SW 1271 (cell line): ENCODE data around the gene ANKRD45.
"Not testable (repeated sequence)": the region's sequence is repeated elsewhere in the genome, so short reads cannot be mapped to it uniquely, and the experiment has no call there.

Source experiments
- DNase-seq, 2 experiments: peaks; one replicate each; lab custom pipeline; 2025; lab: John Stamatoyannopoulos, UW

Gene ANKRD45

DNA sequence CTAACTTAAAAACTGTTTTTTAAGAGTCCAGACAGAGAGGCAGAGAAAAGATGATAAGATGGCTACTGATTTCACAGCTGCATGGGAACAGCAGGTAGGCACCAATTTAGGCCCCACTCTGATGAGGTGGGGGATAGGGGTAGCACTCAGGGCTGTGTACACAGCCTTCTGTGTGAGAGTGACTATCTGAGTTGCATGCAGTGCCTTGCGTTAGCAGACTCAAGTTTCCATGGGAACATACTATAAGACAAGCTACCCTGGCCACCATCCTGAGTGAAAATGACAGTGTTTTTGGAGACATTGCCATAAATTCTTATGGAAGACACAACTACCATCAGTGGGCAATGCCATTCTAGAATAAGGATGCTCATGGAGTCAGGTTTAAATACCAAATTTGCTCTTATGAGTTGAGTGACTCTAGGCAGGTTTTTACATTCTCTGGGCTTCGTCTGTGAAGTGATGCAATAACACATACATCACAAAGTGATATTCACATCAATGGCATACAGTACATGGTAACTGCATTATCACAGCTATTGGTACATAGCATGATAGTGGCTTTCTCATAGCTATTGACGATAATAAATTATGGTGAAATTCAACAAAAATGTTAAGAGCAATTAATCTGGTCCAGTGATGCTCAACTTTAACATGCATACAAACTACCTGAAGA lies 97.3 kb downstream of the ANKRD45 start:
- no peak for DNase-seq

- no peak for DNase-seq
Observed at GRCh38 chr1:173570370-173571007, 99.2 kb downstream of the ANKRD45 start.

DNA sequence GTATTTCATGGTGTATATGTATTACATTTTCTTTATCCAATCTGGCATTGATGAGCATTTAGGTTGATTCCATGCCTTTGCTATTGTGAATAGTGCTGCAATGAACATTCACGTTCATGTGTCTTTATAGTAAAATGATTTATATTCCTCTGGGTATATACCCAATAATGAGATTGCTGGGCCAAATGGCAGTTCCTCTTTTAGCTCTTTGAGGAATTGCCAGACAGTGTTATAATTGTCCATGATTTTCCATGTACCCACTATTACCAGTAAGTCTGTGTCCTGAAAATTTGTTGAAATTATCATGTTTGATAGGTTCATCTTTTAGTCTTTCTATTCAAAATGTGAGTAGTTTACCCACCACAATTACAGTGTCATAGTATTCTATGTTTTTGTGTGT lies 101.2 kb downstream of the ANKRD45 start:
- DNase-seq = no peak

DNA sequence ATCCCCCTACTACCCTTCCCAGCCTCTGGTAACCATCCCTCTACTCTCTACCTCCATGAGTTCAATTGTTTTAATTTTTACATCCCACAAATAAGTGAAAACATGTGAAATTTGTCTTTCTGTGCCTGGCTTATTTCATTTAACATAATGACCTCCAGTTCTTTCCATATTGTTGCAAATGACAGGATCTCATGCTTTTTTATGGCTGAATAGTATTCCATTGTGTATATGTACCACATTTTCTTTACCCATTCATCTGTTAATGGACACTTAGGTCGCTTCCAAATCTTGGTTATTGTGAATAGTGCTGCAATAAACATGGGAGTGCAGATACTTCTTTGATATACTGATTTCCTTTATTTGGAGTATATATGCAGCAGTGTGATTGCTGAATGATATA lies 105.8 kb downstream of the ANKRD45 start:
- not testable (repeated sequence) for DNase-seq

DNA sequence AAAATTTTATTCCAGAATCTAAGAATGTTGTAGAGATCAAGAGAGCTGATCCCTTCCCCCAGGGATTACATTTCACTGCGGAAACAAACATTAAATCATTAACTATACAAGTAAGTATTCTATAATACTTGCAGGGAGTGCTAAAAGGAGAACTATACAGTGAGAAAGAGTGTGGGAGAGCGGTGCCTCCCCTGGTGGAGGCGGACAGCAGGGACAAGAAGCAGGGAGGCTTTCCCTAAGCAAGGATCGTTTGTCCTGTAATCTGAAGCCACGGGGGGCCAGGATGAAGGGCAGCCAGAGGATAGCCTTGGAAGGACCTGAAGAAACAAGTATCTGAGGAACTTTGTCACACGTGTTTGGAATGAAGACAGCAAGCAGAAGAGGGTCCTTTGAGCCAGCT lies 106.8 kb downstream of the ANKRD45 start:
- DNase-seq = no peak

GRCh38 chr1:173561263-173561662 lies 108.4 kb downstream of the ANKRD45 start:
- no peak for DNase-seq

DNA sequence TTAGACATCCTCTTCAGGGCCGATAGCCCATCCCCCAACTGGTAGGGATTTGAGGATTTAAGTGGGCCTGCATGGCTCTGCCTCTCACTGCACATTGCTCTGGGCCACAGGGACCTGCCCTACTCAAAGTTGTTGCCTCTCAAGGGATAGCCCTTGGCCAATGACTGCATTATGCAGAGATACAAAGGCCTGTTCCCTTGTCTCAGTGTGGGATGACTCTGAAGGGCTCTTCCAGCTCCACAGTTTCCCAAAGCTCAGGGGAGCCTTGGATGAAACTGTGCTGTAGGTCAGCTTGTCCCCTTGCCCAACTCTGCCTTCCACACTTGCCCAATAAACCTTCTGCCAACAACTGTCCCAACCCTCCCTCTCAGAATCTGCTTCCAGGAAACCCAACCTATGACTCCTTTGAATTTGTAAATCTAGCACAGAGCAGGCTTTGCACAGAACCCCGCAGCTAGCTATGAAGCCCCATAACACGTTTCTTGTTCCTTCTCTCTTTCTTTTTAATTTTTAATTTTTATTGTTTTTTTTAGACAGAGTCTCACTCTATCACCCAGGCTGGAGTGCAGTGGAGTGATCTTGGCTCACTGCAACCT lies 109.3 kb downstream of the ANKRD45 start:
- no peak for DNase-seq
